Endothelial cell of umbilical vein (primary cell): ENCODE results near the gene ARHGEF6. TPM values are rescaled to one million over a fixed set of nuclear protein-coding genes. Genes with fewer than 3 reads are reported as not detected.
"Not testable (repeated sequence)": the region's sequence is repeated elsewhere in the genome, so short reads cannot be mapped to it uniquely, and the experiment has no call there.

Experiments
- BruUV-seq: library from RNA; stranded (reverse); fragments of 400-500 nt; replicated peaks from 2 replicates; lab custom pipeline; 2021; lab: Mats Ljungman, UMichigan
- CTCF ChIA-PET: fragments of 300-600, 350-600 bp; sonication (Branson Sonifier 250); formaldehyde crosslinking; loops from one replicate; lab custom pipeline; 2021; ENCODE audit warnings: antibody characterized with exemption, inconsistent platforms; lab: Charles Lee
- POLR2A ChIA-PET: fragments of 300-600, 350-600 bp; sonication (Branson Sonifier 250); formaldehyde crosslinking; loops from one replicate; lab custom pipeline; 2021; ENCODE audit warnings: antibody characterized with exemption, inconsistent platforms; lab: Charles Lee
- DNase-seq: peaks from one replicate; pipeline ENCODE4 v3.0.0-alpha.2; 2011; ENCODE audit warnings: low read depth, low spot score
- FAIRE-seq: peaks from 2 replicates; lab custom pipeline; 2011; peaks lifted over from hg19 to GRCh38; lab: Jason Lieb, UNC
- H2AFZ ChIP-seq: 2 replicates; pipeline ENCODE4 v1.6.0; 2012; ENCODE audit warnings: low read depth, low read length, control low read depth, inconsistent platforms
- H3K27ac ChIP-seq: 2 replicates; pipeline ENCODE4 v1.5.1; 2011; ENCODE audit warnings: low read depth, mild to moderate bottlenecking, control low read depth, low read length, moderate library complexity; ENCODE audit not compliant: insufficient read depth
- H3K27me3 ChIP-seq, 2 experiments: 2 replicates each; pipeline versions ENCODE4 v1.6.0 to v1.6.1; 2011; ENCODE audit warnings: low read length in 2 of 2, mixed read lengths in 1 of 2; ENCODE audit not compliant: control insufficient read depth in 2 of 2, insufficient read depth in 2 of 2
- H3K36me3 ChIP-seq, 2 experiments: 2 replicates in 1 of 2; 3 replicates in 1 of 2; pipeline ENCODE4 v1.5.1; 2011; ENCODE audit warnings: low read length in 2 of 2, mild to moderate bottlenecking in 1 of 2, moderate library complexity in 1 of 2; ENCODE audit not compliant: control insufficient read depth in 2 of 2, insufficient read depth in 2 of 2; ENCODE audit errors: extremely low read depth in 1 of 2
- H3K4me1 ChIP-seq: 3 replicates; pipeline ENCODE4 v1.5.1; 2011; ENCODE audit warnings: mild to moderate bottlenecking, low read length; ENCODE audit not compliant: control insufficient read depth, insufficient read depth; ENCODE audit errors: extremely low read depth
- H3K4me2 ChIP-seq: 2 replicates; pipeline ENCODE4 v1.6.1; 2011; ENCODE audit warnings: low read length, control low read depth, mixed read lengths; ENCODE audit not compliant: insufficient read depth
- H3K4me3 ChIP-seq, 3 experiments: fragments of 200-600 bp in 1 of 3; sonication (generic), shearing (Covaris generic) in 1 of 3; replicated peaks in 1 of 3; 2 replicates each; pipeline ENCODE4 v1.5.1; 2011 to 2016; ENCODE audit warnings: control low read depth in 3 of 3, low read length in 3 of 3, mild to moderate bottlenecking in 2 of 3, inconsistent platforms in 1 of 3, low read depth in 1 of 3, moderate library complexity in 1 of 3; ENCODE audit not compliant: insufficient read depth in 1 of 3
- H3K79me2 ChIP-seq: 2 replicates; pipeline ENCODE4 v1.6.0; 2012; ENCODE audit warnings: low read length, inconsistent platforms; ENCODE audit not compliant: control insufficient read depth, insufficient read depth
- H3K9ac ChIP-seq: replicated peaks from 2 replicates; pipeline ENCODE3; 2011; ENCODE audit warnings: low read length, control low read depth; ENCODE audit not compliant: insufficient read depth; ENCODE audit errors: extremely low read depth
- H3K9me1 ChIP-seq: replicated peaks from 3 replicates; pipeline ENCODE4 v1.6.0; 2011; ENCODE audit warnings: mild to moderate bottlenecking, low read length; ENCODE audit not compliant: control insufficient read depth, insufficient read depth; ENCODE audit errors: extremely low read depth
- H3K9me3 ChIP-seq: replicated peaks from 2 replicates; pipeline ENCODE4 v1.5.1; 2012; ENCODE audit warnings: low read length, inconsistent platforms; ENCODE audit not compliant: control insufficient read depth, insufficient read depth
- H4K20me1 ChIP-seq: replicated peaks from 2 replicates; pipeline ENCODE3; 2011; ENCODE audit warnings: mild to moderate bottlenecking, low read length; ENCODE audit not compliant: control insufficient read depth, insufficient read depth; ENCODE audit errors: extremely low read depth
- EZH2 ChIP-seq: IDR thresholded peaks from 2 replicates; pipeline ENCODE4 v1.6.1; 2012; ENCODE audit warnings: borderline replicate concordance, low read depth, mild to moderate bottlenecking, moderate library complexity, low read length, inconsistent platforms; ENCODE audit not compliant: severe bottlenecking
- FOS ChIP-seq: IDR thresholded peaks from 2 replicates; pipeline ENCODE4 v1.6.1; 2011; ENCODE audit warnings: mild to moderate bottlenecking, low read length, moderate library complexity, borderline replicate concordance; ENCODE audit not compliant: insufficient read depth
- GATA2 ChIP-seq: IDR thresholded peaks from 2 replicates; pipeline ENCODE4 v1.7.0; 2011; ENCODE audit warnings: low read depth, mild to moderate bottlenecking, moderate library complexity, mixed read lengths, low read length; ENCODE audit not compliant: insufficient read length, insufficient read depth
- JUN ChIP-seq: IDR thresholded peaks from 2 replicates; pipeline ENCODE4 v1.6.1; 2011; ENCODE audit warnings: borderline replicate concordance, low read depth; ENCODE audit not compliant: insufficient read length, insufficient read depth
- dilution Hi-C: fragments of 300-500 bp; cut with MboI; formaldehyde crosslinking; loops from one replicate; pipeline ENCODE4 v1.15.0; 2019; ENCODE audit warnings: low sequenced_read_pairs; ENCODE audit not compliant: extremely low pct_ligation_motif_present
- intact Hi-C: fragments of 100-400 bp; cut with micrococcal nuclease; formaldehyde crosslinking; loops from one replicate; pipeline ENCODE4 v1.10.0; 2022
- polyA plus RNA-seq, 4 experiments: library from polyadenylated mRNA; depleted of rRNA in 3 of 4; stranded (reverse) in 3 of 4; unstranded in 1 of 4; fragments of >200 nt; gene quantifications; 2 replicates each; pipeline versions ENCODE4 v1.2.1 to v1.2.3, GENCODE V29; 2011 to 2012; ENCODE audit warnings: missing spikeins in 1 of 4
- total RNA-seq: library from RNA; stranded (reverse); gene quantifications from 2 replicates; pipeline ENCODE4 v1.2.3, GENCODE V29; 2021
- TF ChIP-seq, protein P1 (sequence below), 2 donors: IDR thresholded peaks; 1 replicate in 1 of 2; 2 replicates in 1 of 2; pipeline ENCODE4 v1.5.1; 2011; ENCODE audit warnings: low read length in 2 of 2, mild to moderate bottlenecking in 2 of 2, moderate library complexity in 2 of 2, control low read depth in 1 of 2, inconsistent platforms in 1 of 2, low read depth in 1 of 2; ENCODE audit not compliant: insufficient read depth in 1 of 2; ENCODE audit errors: extremely low read depth in 1 of 2
- TF ChIP-seq, protein P2 (sequence below): IDR thresholded peaks from 2 replicates; pipeline ENCODE4 v1.6.1; 2011; ENCODE audit not compliant: insufficient read depth, insufficient read length

The ARHGEF6 gene
- total and polyA plus RNA-seq, 2 donors (not counting 3 experiments of a cell fraction or from before 2014, with no cell fraction given) = 4.9 to 6.4 TPM

DNA sequence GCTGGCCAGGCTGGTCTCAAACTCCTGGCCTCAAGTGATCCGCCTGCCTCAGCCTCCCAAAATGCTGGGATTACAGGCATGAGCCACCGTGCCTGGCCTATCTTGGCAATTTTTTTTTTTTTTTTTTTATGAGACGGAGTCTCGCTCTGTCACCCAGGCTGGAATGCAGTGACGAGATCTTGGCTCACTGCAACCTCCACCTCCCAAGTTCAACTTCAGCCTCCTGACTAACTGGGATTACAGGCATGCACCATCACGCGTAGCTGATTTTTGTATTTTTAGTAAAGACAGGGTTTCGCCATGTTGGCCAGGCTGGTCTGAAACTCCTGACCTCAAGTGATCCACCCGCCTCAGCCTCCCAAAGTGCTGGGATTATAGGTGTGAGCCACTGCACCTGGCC is 39.0 kb upstream of the ARHGEF6 start:
- H3K4me1 ChIP-seq, BruUV-seq, DNase-seq, FAIRE-seq, H3K9ac ChIP-seq, H3K79me2 ChIP-seq, H3K9me1 ChIP-seq, H4K20me1 ChIP-seq, H3K4me2 ChIP-seq, intact Hi-C loops, dilution Hi-C loops, H3K27me3 ChIP-seq, H3K27ac ChIP-seq, CTCF ChIA-PET, POLR2A ChIA-PET, H3K9me3 ChIP-seq, H3K36me3 ChIP-seq, H3K4me3 ChIP-seq, H2AFZ ChIP-seq: not testable (repeated sequence)

DNA sequence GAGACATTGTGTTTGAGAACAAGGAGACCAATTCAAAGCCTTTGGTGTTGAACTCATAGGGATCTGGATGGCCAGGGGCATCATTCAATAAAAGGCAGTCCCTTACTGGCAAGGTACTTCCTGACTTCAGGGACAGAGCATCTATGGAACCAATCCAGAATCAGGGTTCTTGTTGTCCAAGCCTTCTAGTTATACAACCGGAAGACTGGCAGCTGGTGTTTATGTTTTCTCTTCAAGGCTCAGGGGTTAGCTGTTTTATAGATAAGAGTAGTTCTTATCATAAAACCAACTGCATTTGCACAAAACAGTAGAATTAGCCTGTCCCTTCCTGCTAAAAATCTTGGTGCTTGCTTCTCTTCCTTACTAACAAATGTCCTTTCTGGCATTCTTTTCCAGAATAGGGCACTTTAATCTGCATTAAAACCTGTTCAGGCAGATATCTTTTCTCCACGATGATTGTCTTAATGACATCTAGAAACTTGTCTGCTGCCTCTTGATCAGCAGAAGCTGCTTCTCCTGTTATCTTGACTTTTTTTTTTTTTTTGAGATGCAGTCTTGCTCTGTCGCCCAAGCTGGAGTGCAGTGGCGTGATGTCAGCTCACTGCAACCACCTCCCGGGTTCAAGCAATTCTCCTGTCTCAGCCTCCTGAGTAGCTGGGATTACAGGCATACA is 38.4 kb upstream of the ARHGEF6 start:
- Histone ChIP-seq H3K36me3 (no peaks in the 10 kb centered on the region), H3K27ac (no peak overlapping the region), H3K79me2 (no peaks in the 10 kb centered on the region), H3K4me1 (no peaks in the 10 kb centered on the region), H3K9me3 (no peaks in the 10 kb centered on the region), H3K4me3 (no peak overlapping the region), H2AFZ (no peak overlapping the region), H4K20me1 (no peaks in the 10 kb centered on the region), H3K9me1 (no peaks in the 10 kb centered on the region), H3K27me3 (no peaks in the 10 kb centered on the region), H3K9ac (no peak overlapping the region), H3K4me2 (no peak overlapping the region)
- POLR2A ChIA-PET = no interaction called here
- BruUV-seq = no TSS peak
- CTCF ChIA-PET = no interaction called here
- dilution Hi-C loops = no loop called here
- TF ChIP-seq EZH2 (no peak), JUN (no peak), GATA2 (no peak), FOS (no peak)
- TF ChIP-seq, protein P1, sequence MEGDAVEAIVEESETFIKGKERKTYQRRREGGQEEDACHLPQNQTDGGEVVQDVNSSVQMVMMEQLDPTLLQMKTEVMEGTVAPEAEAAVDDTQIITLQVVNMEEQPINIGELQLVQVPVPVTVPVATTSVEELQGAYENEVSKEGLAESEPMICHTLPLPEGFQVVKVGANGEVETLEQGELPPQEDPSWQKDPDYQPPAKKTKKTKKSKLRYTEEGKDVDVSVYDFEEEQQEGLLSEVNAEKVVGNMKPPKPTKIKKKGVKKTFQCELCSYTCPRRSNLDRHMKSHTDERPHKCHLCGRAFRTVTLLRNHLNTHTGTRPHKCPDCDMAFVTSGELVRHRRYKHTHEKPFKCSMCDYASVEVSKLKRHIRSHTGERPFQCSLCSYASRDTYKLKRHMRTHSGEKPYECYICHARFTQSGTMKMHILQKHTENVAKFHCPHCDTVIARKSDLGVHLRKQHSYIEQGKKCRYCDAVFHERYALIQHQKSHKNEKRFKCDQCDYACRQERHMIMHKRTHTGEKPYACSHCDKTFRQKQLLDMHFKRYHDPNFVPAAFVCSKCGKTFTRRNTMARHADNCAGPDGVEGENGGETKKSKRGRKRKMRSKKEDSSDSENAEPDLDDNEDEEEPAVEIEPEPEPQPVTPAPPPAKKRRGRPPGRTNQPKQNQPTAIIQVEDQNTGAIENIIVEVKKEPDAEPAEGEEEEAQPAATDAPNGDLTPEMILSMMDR (IDR thresholded peaks at IDR 0.05; ENCODE audit: extremely low read depth in 1 of 2, insufficient read depth in 1 of 2, low read depth in 1 of 2, low read length in 2 of 2) = no peak
- TF ChIP-seq, protein P2, sequence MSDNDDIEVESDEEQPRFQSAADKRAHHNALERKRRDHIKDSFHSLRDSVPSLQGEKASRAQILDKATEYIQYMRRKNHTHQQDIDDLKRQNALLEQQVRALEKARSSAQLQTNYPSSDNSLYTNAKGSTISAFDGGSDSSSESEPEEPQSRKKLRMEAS = no peak
- DNase-seq = no peak
- intact Hi-C loops = no loop called here
- FAIRE-seq = no peak
